A673 (cell line): Measurements from ENCODE around the gene AGAP1. TPM values are rescaled to one million over a fixed set of nuclear protein-coding genes. Genes with fewer than 3 reads are reported as not detected.

Source experiments
- BruUV-seq: library from RNA; stranded (reverse); fragments of 400-500 nt; replicated peaks from 2 replicates; lab custom pipeline; 2021; lab: Mats Ljungman, UMichigan
- CTCF ChIA-PET: fragments of 300-600 bp; sonication (Branson Sonifier 250); formaldehyde crosslinking; loops from one replicate; lab custom pipeline; 2022; ENCODE audit warnings: antibody characterized with exemption; lab: Charles Lee
- POLR2A ChIA-PET: fragments of 300-600 bp; sonication (Branson Sonifier 250); formaldehyde crosslinking; loops from one replicate; lab custom pipeline; 2022; ENCODE audit warnings: antibody characterized with exemption; ENCODE audit not compliant: low non-redundant PET; lab: Charles Lee
- DNase-seq: peaks from one replicate; pipeline ENCODE4 v3.0.0-alpha.2; 2015; ENCODE audit warnings: low spot score
- H3K27ac ChIP-seq: fragments of 200-600 bp; sonication (generic); 2 replicates; pipeline ENCODE4 v1.5.1; 2016; ENCODE audit warnings: mixed run types, low read depth, mild to moderate bottlenecking, mixed read lengths, antibody characterized with exemption, low read length; ENCODE audit not compliant: poor library complexity, severe bottlenecking
- H3K27me3 ChIP-seq: fragments of 200-600 bp; sonication (generic); replicated peaks from 2 replicates; pipeline ENCODE4 v1.6.1; 2017; ENCODE audit warnings: mixed run types, low read depth, mild to moderate bottlenecking, mixed read lengths, antibody characterized with exemption, low read length; ENCODE audit not compliant: insufficient read depth, poor library complexity
- H3K36me3 ChIP-seq: fragments of 200-600 bp; sonication (generic); 2 replicates; pipeline ENCODE4 v1.6.1; 2016; ENCODE audit warnings: mixed run types, mild to moderate bottlenecking, mixed read lengths, antibody characterized with exemption, low read length; ENCODE audit not compliant: insufficient read depth, poor library complexity, severe bottlenecking
- H3K4me1 ChIP-seq: fragments of 200-600 bp; sonication (generic); 2 replicates; pipeline ENCODE4 v1.6.1; 2017; ENCODE audit warnings: mixed run types, mild to moderate bottlenecking, mixed read lengths, antibody characterized with exemption, low read length; ENCODE audit not compliant: insufficient read depth, poor library complexity, severe bottlenecking
- H3K4me3 ChIP-seq: fragments of 200-600 bp; sonication (generic); 2 replicates; pipeline ENCODE4 v1.5.1; 2016; ENCODE audit warnings: low read depth, mixed run types, mild to moderate bottlenecking, mixed read lengths, low read length; ENCODE audit not compliant: poor library complexity, severe bottlenecking
- H3K9me3 ChIP-seq: fragments of 200-600 bp; sonication (generic); 2 replicates; pipeline ENCODE4 v1.6.1; 2016; ENCODE audit warnings: mixed run types, low read depth, mild to moderate bottlenecking, mixed read lengths, antibody characterized with exemption, low read length; ENCODE audit not compliant: poor library complexity, severe bottlenecking
- CTCF ChIP-seq: fragments of 300-800, 200-600 bp; sonication (generic); conservative IDR thresholded peaks from 2 replicates; pipeline ENCODE4 v1.5.1; 2017; ENCODE audit warnings: low read depth, mild to moderate bottlenecking, antibody characterized with exemption, low read length, moderate library complexity, mixed read lengths
- EZH2 ChIP-seq: fragments of 200-600 bp; sonication (generic); IDR thresholded peaks from 2 replicates; pipeline ENCODE4 v1.6.1; 2017; ENCODE audit warnings: borderline replicate concordance, low read depth, mild to moderate bottlenecking, mixed read lengths, antibody characterized with exemption, low read length; ENCODE audit not compliant: poor library complexity, severe bottlenecking
- intact Hi-C: fragments of 100-400 bp; cut with micrococcal nuclease; formaldehyde crosslinking; loops from one replicate; pipeline ENCODE4 v1.10.0; 2022; ENCODE audit not compliant: unreplicated experiment
- total RNA-seq: library from RNA; stranded (reverse); gene quantifications from 2 replicates; pipeline ENCODE4 v1.2.3, GENCODE V29; 2021

AGAP1 gene
- total RNA-seq, 1 experiment from 2014 or later: 25.3 TPM

GRCh38 chr2:235984552-235984951 lies 490.7 kb downstream of the AGAP1 start:
- Histone ChIP-seq H3K4me3 (no peak overlapping the region), H3K27me3 (no peaks in the 10 kb centered on the region), H3K36me3 (no peaks in the 10 kb centered on the region), H3K4me1 (no peaks in the 10 kb centered on the region), H3K27ac (no peak overlapping the region), H3K9me3 (no peaks in the 10 kb centered on the region)
- CTCF ChIA-PET: no interaction called here
- BruUV-seq: no TSS peak
- POLR2A ChIA-PET: no interaction called here
- intact Hi-C loops: no loop called here
- no peak for TF ChIP-seq CTCF
- TF ChIP-seq EZH2: no peak
- DNase-seq: no peak

GRCh38 chr2:235986361-235986760 lies 492.5 kb downstream of the AGAP1 start:
- no peak overlapping the region for H3K27ac ChIP-seq
- H3K4me1 ChIP-seq: no peaks in the 10 kb centered on the region
- POLR2A ChIA-PET: no interaction called here
- no peaks in the 10 kb centered on the region for H3K36me3 ChIP-seq
- no peak for DNase-seq
- TF ChIP-seq EZH2 (no peak), CTCF (no peak)
- CTCF ChIA-PET: no interaction called here
- intact Hi-C loops: no loop called here
- no TSS peak for BruUV-seq
- no peaks in the 10 kb centered on the region for H3K9me3 ChIP-seq
- H3K27me3 ChIP-seq: no peaks in the 10 kb centered on the region
- H3K4me3 ChIP-seq: no peak overlapping the region

- H3K27ac ChIP-seq: no peak overlapping the region
- TF ChIP-seq EZH2 (no peak), CTCF (no peak)
- H3K27me3 ChIP-seq: no peaks in the 10 kb centered on the region
- no peaks in the 10 kb centered on the region for H3K36me3 ChIP-seq
- H3K4me1 ChIP-seq: no peaks in the 10 kb centered on the region
- BruUV-seq: no TSS peak
- intact Hi-C loops: no loop called here
- ChIA-PET POLR2A (interaction anchor here (0.5 kb wide), 1 partner anchor 28 kb away, joined by 3 read pairs; no protein-coding TSS in a partner anchor), CTCF (no interaction called here)
- H3K9me3 ChIP-seq: no peaks in the 10 kb centered on the region
- no peak for DNase-seq
- no peak overlapping the region for H3K4me3 ChIP-seq
Observed at GRCh38 chr2:235988271-235989015, 494.6 kb downstream of the AGAP1 start.
